ENCODE results near the gene TMPRSS7. TPM values are rescaled to one million over a fixed set of nuclear protein-coding genes. Genes with fewer than 3 reads are reported as not detected.

TMPRSS7 gene
- total RNA-seq, 1 experiment from 2014 or later = not detected

GRCh38 chr3:112089956-112090886, 55.7 kb downstream of the TMPRSS7 start:
- Mint-ChIP-seq H3K27me3 (ENCODE audit: insufficient read depth, unreplicated experiment) (no peaks in the 10 kb centered on the region), H3K4me3 (ENCODE audit: unreplicated experiment) (no peak overlapping the region), H3K9me3 (ENCODE audit: unreplicated experiment) (no peaks in the 10 kb centered on the region), H3K36me3 (ENCODE audit: insufficient read depth, unreplicated experiment) (peaks cover 23% of the 10 kb centered on the region), H3K4me1 (ENCODE audit: insufficient read depth, unreplicated experiment) (peaks cover 31% of the 10 kb centered on the region), H3K27ac (ENCODE audit: low read depth, unreplicated experiment) (no peak overlapping the region)
- ChIA-PET CTCF (interaction anchor here (0.6 to 1.2 kb wide), 4 partner anchors 47 to 399 kb away, joined by 3 to 6 read pairs (median 4); no protein-coding TSS in a partner anchor), POLR2A (no interaction called here)
- BruUV-seq (replicated peaks) = no TSS peak
- no peak for TF ChIP-seq CTCF (IDR thresholded peaks at IDR 0.05; ENCODE audit: unreplicated experiment)
- intact Hi-C loops (cut with micrococcal nuclease) = no loop called here
- DNase-seq (ENCODE audit: unreplicated experiment) = no peak

GRCh38 chr3:112090887-112091586, 56.5 kb downstream of the TMPRSS7 start:
- ChIA-PET CTCF (no interaction called here), POLR2A (no interaction called here)
- H3K27me3 Mint-ChIP-seq (ENCODE audit: insufficient read depth, unreplicated experiment) = no peaks in the 10 kb centered on the region
- TF ChIP-seq CTCF (IDR thresholded peaks at IDR 0.05; ENCODE audit: unreplicated experiment) = no peak
- no peaks in the 10 kb centered on the region for H3K9me3 Mint-ChIP-seq (ENCODE audit: unreplicated experiment)
- no peak overlapping the region for H3K27ac Mint-ChIP-seq (ENCODE audit: low read depth, unreplicated experiment)
- intact Hi-C loops (cut with micrococcal nuclease) = no loop called here
- peaks cover 29% of the 10 kb centered on the region for H3K4me1 Mint-ChIP-seq (ENCODE audit: insufficient read depth, unreplicated experiment)
- H3K4me3 Mint-ChIP-seq (ENCODE audit: unreplicated experiment) = no peak overlapping the region
- peaks cover 30% of the 10 kb centered on the region for H3K36me3 Mint-ChIP-seq (ENCODE audit: insufficient read depth, unreplicated experiment)
- no peak for DNase-seq (ENCODE audit: unreplicated experiment)
- BruUV-seq (replicated peaks) = no TSS peak

GRCh38 chr3:112092496-112093179, 58.1 kb downstream of the TMPRSS7 start:
- Mint-ChIP-seq H3K4me3 (ENCODE audit: unreplicated experiment) (no peak overlapping the region), H3K4me1 (ENCODE audit: insufficient read depth, unreplicated experiment) (peaks cover 29% of the 10 kb centered on the region), H3K27me3 (ENCODE audit: insufficient read depth, unreplicated experiment) (no peaks in the 10 kb centered on the region), H3K27ac (ENCODE audit: low read depth, unreplicated experiment) (no peak overlapping the region), H3K36me3 (ENCODE audit: insufficient read depth, unreplicated experiment) (peaks cover 25% of the 10 kb centered on the region), H3K9me3 (ENCODE audit: unreplicated experiment) (no peaks in the 10 kb centered on the region)
- POLR2A ChIA-PET = no interaction called here
- TF ChIP-seq CTCF (IDR thresholded peaks at IDR 0.05; ENCODE audit: unreplicated experiment) = no peak
- BruUV-seq (replicated peaks) = no TSS peak
- DNase-seq (ENCODE audit: unreplicated experiment) = no peak
- intact Hi-C loops (cut with micrococcal nuclease) = no loop called here
- CTCF ChIA-PET = interaction anchor here (0.6 to 1.8 kb wide), 4 partner anchors 19 to 375 kb away, joined by 3 to 8 read pairs (median 4); no protein-coding TSS in a partner anchor

GRCh38 chr3:112093180-112093522, 58.6 kb downstream of the TMPRSS7 start:
- TF ChIP-seq CTCF (IDR thresholded peaks at IDR 0.05; ENCODE audit: unreplicated experiment) = no peak
- POLR2A ChIA-PET = no interaction called here
- Mint-ChIP-seq H3K4me3 (ENCODE audit: unreplicated experiment) (no peak overlapping the region), H3K27ac (ENCODE audit: low read depth, unreplicated experiment) (no peak overlapping the region), H3K27me3 (ENCODE audit: insufficient read depth, unreplicated experiment) (no peaks in the 10 kb centered on the region), H3K36me3 (ENCODE audit: insufficient read depth, unreplicated experiment) (peaks cover 25% of the 10 kb centered on the region), H3K9me3 (ENCODE audit: unreplicated experiment) (no peaks in the 10 kb centered on the region), H3K4me1 (ENCODE audit: insufficient read depth, unreplicated experiment) (peaks cover 29% of the 10 kb centered on the region)
- no TSS peak for BruUV-seq (replicated peaks)
- intact Hi-C loops (cut with micrococcal nuclease) = no loop called here
- DNase-seq (ENCODE audit: unreplicated experiment) = no peak
- CTCF ChIA-PET = interaction anchor here (1.4 to 1.8 kb wide), 2 partner anchors 19 to 375 kb away, joined by 3 to 8 read pairs; no protein-coding TSS in a partner anchor
